ENCODE data around the gene PIGS. TPM values are rescaled to one million over a fixed set of nuclear protein-coding genes. Genes with fewer than 3 reads are reported as not detected.

Gene PIGS
- total RNA-seq, 4 donors from 2014 or later: 31.7 to 66.7 (median 42.5) TPM

- intact Hi-C loops (cut with DNase I): no loop called here
- no peak for DNase-seq
- TF ChIP-seq POLR2A (IDR thresholded peaks at IDR 0.05) (no peak), CTCF (IDR thresholded peaks at IDR 0.05) (no peak)
- Histone ChIP-seq H3K27me3 (no peaks in the 10 kb centered on the region), H3K36me3 (peaks cover 0 to 17% (median 0%) of the 10 kb centered on the region in 3 donors), H3K9me3 (no peaks in the 10 kb centered on the region), H3K27ac (no peak overlapping the region), H3K4me1 (peaks cover 0 to 26% (median 0%) of the 10 kb centered on the region in 3 donors), H3K4me3 (no peak overlapping the region)
- 72 to 81% methylated on average over 3 to 4 of the region's 4 CpGs for WGBS, 2 donors
Measured at GRCh38 chr17:28544402-28545140, 26.8 kb downstream of the PIGS start.

- Histone ChIP-seq H3K4me3 (no peak overlapping the region), H3K27me3 (no peaks in the 10 kb centered on the region), H3K9me3 (no peaks in the 10 kb centered on the region), H3K4me1 (peaks cover 0 to 8% (median 0%) of the 10 kb centered on the region in 3 donors), H3K36me3 (peaks cover 0 to 19% (median 0%) of the 10 kb centered on the region in 3 donors), H3K27ac (no peak overlapping the region)
- 69 to 72% methylated on average over 4 of the region's 4 CpGs for WGBS, 2 donors
- no peak for TF ChIP-seq CTCF (IDR thresholded peaks at IDR 0.05)
- no peak for TF ChIP-seq POLR2A (IDR thresholded peaks at IDR 0.05)
- no peak for DNase-seq
- intact Hi-C loops (cut with DNase I): loop anchor here (2.0 kb wide), 1 partner anchor 49 kb away; no protein-coding TSS in a partner anchor
Measured at GRCh38 chr17:28541439-28541838, 29.9 kb downstream of the PIGS start.

GRCh38 chr17:28540231-28540630 is 31.1 kb downstream of the PIGS start:
- Histone ChIP-seq H3K4me1 (peaks cover 0 to 12% (median 0%) of the 10 kb centered on the region in 3 donors), H3K36me3 (peaks cover 0 to 20% (median 0%) of the 10 kb centered on the region in 3 donors), H3K27ac (no peak overlapping the region), H3K9me3 (no peaks in the 10 kb centered on the region), H3K4me3 (no peak overlapping the region), H3K27me3 (no peaks in the 10 kb centered on the region)
- DNase-seq: no peak
- 71 to 87% methylated on average over 3 of the region's 4 CpGs for WGBS, 2 donors
- TF ChIP-seq POLR2A (IDR thresholded peaks at IDR 0.05): no peak
- no peak for TF ChIP-seq CTCF (IDR thresholded peaks at IDR 0.05)
- intact Hi-C loops (cut with DNase I): loop anchor here (2.0 kb wide), 1 partner anchor 47 kb away; no protein-coding TSS in a partner anchor

GRCh38 chr17:28538296-28538895 is 32.9 kb downstream of the PIGS start:
- Histone ChIP-seq H3K4me1 (peaks cover 0 to 30% (median 5%) of the 10 kb centered on the region in 3 donors), H3K4me3 (no peak overlapping the region), H3K27ac (no peak overlapping the region), H3K27me3 (no peaks in the 10 kb centered on the region), H3K36me3 (peaks cover 0 to 31% (median 0%) of the 10 kb centered on the region in 3 donors), H3K9me3 (no peaks in the 10 kb centered on the region)
- 87% methylated on average over 9 to 14 of the region's 14 CpGs for WGBS, 2 donors
- TF ChIP-seq CTCF (IDR thresholded peaks at IDR 0.05) (no peak), POLR2A (IDR thresholded peaks at IDR 0.05) (no peak)
- intact Hi-C loops (cut with DNase I): no loop called here
- no peak for DNase-seq

- H3K27me3 ChIP-seq: no peaks in the 10 kb centered on the region
Measured at GRCh38 chr17:28537219-28537610, 34.1 kb downstream of the PIGS start.

More at GRCh38 chr17:28537219-28537610, 34.1 kb downstream of the PIGS start:
- no peak overlapping the region for H3K4me3 ChIP-seq
- intact Hi-C loops (cut with DNase I): no loop called here
- no peak overlapping the region for H3K27ac ChIP-seq
- H3K9me3 ChIP-seq: no peaks in the 10 kb centered on the region
- peaks cover 0 to 31% (median 0%) of the 10 kb centered on the region in 3 donors for H3K36me3 ChIP-seq
- H3K4me1 ChIP-seq: peaks cover 12 to 42% (median 14%) of the 10 kb centered on the region in 3 donors
- TF ChIP-seq CTCF (IDR thresholded peaks at IDR 0.05): no peak
- no peak for TF ChIP-seq POLR2A (IDR thresholded peaks at IDR 0.05)
- no peak for DNase-seq
- 95% methylated on average over 3 of the region's 12 CpGs; no CpG with 5 or more reads in 1 of the 2 donors for WGBS, 2 donors
